ENCODE data around the gene GLIS1. TPM values are rescaled to one million over a fixed set of nuclear protein-coding genes. Genes with fewer than 3 reads are reported as not detected.

The GLIS1 gene
- total RNA-seq, 2 experiments from 2014 or later, result not detected

GRCh38 chr1:53681977-53682685, 56.8 kb downstream of the GLIS1 start:
- peaks cover 29% of the 10 kb centered on the region for H3K27me3 Mint-ChIP-seq
- H3K27ac Mint-ChIP-seq, result no peak overlapping the region
- H3K36me3 Mint-ChIP-seq, result no peaks in the 10 kb centered on the region
- ATAC-seq, result peak; percentile 58
- H3K9me3 Mint-ChIP-seq (ENCODE audit: low read depth), result no peaks in the 10 kb centered on the region
- H3K4me3 Mint-ChIP-seq, result no peak overlapping the region
- CTCF ChIA-PET, result interaction anchor here (0.7 to 1.8 kb wide), 4 partner anchors 11 to 234 kb away, joined by 3 to 7 read pairs (median 4); no protein-coding TSS in a partner anchor
- DNase-seq, result peak; percentile 63
- H3K4me1 Mint-ChIP-seq, result peaks cover 5% of the 10 kb centered on the region

- Mint-ChIP-seq H3K9me3 (ENCODE audit: low read depth) (no peaks in the 10 kb centered on the region), H3K27me3 (peaks cover 29% of the 10 kb centered on the region), H3K4me3 (no peak overlapping the region), H3K27ac (no peak overlapping the region), H3K36me3 (no peaks in the 10 kb centered on the region), H3K4me1 (peaks cover 5% of the 10 kb centered on the region)
- CTCF ChIA-PET, result interaction anchor here (1.0 to 1.8 kb wide), 3 partner anchors 196 to 233 kb away, joined by 3 to 7 read pairs (median 4); no protein-coding TSS in a partner anchor
- DNase-seq, result no peak
- ATAC-seq, result no peak
Measured at GRCh38 chr1:53681351-53681976, 57.5 kb downstream of the GLIS1 start.

- H3K27me3 Mint-ChIP-seq, result peaks cover 25% of the 10 kb centered on the region
- no peak overlapping the region for H3K27ac Mint-ChIP-seq
- DNase-seq, result no peak
- H3K9me3 Mint-ChIP-seq (ENCODE audit: low read depth), result no peaks in the 10 kb centered on the region
- CTCF ChIA-PET, result no interaction called here
- H3K4me1 Mint-ChIP-seq, result peaks cover 5% of the 10 kb centered on the region
- H3K36me3 Mint-ChIP-seq, result no peaks in the 10 kb centered on the region
- ATAC-seq, result no peak
- no peak overlapping the region for H3K4me3 Mint-ChIP-seq
Measured at GRCh38 chr1:53680868-53681267, 58.1 kb downstream of the GLIS1 start.

- Mint-ChIP-seq H3K4me3 (no peak overlapping the region), H3K4me1 (peaks cover 5% of the 10 kb centered on the region), H3K36me3 (no peaks in the 10 kb centered on the region), H3K27ac (no peak overlapping the region), H3K27me3 (peaks cover 17% of the 10 kb centered on the region), H3K9me3 (ENCODE audit: low read depth) (no peaks in the 10 kb centered on the region)
- CTCF ChIA-PET, result no interaction called here
- no peak for ATAC-seq
- DNase-seq, result no peak
Measured at GRCh38 chr1:53678938-53679825, 59.8 kb downstream of the GLIS1 start.

GRCh38 chr1:53678507-53678906, 60.5 kb downstream of the GLIS1 start:
- Mint-ChIP-seq H3K9me3 (ENCODE audit: low read depth) (no peaks in the 10 kb centered on the region), H3K4me1 (peaks cover 5% of the 10 kb centered on the region), H3K27ac (no peak overlapping the region), H3K27me3 (peaks cover 17% of the 10 kb centered on the region), H3K36me3 (no peaks in the 10 kb centered on the region), H3K4me3 (no peak overlapping the region)
- ATAC-seq, result no peak
- CTCF ChIA-PET, result no interaction called here
- no peak for DNase-seq

GRCh38 chr1:53678046-53678445, 60.9 kb downstream of the GLIS1 start:
- Mint-ChIP-seq H3K27ac (no peak overlapping the region), H3K36me3 (no peaks in the 10 kb centered on the region), H3K4me1 (peaks cover 5% of the 10 kb centered on the region), H3K4me3 (no peak overlapping the region), H3K9me3 (ENCODE audit: low read depth) (no peaks in the 10 kb centered on the region), H3K27me3 (peaks cover 17% of the 10 kb centered on the region)
- ATAC-seq (no peak), DNase-seq (no peak)
- CTCF ChIA-PET, result no interaction called here

- H3K9me3 Mint-ChIP-seq (ENCODE audit: low read depth), result no peaks in the 10 kb centered on the region
- H3K4me1 Mint-ChIP-seq, result peaks cover 5% of the 10 kb centered on the region
- CTCF ChIA-PET, result no interaction called here
- peaks cover 13% of the 10 kb centered on the region for H3K27me3 Mint-ChIP-seq
- no peak overlapping the region for H3K27ac Mint-ChIP-seq
- no peak for ATAC-seq
- no peak overlapping the region for H3K4me3 Mint-ChIP-seq
- DNase-seq, result no peak
- no peaks in the 10 kb centered on the region for H3K36me3 Mint-ChIP-seq
Measured at GRCh38 chr1:53677486-53677885, 61.5 kb downstream of the GLIS1 start.

GRCh38 chr1:53672785-53673184, 66.2 kb downstream of the GLIS1 start:
- Mint-ChIP-seq H3K27ac (no peak overlapping the region), H3K4me1 (no peaks in the 10 kb centered on the region), H3K36me3 (no peaks in the 10 kb centered on the region), H3K4me3 (no peak overlapping the region), H3K9me3 (ENCODE audit: low read depth) (no peaks in the 10 kb centered on the region), H3K27me3 (no peaks in the 10 kb centered on the region)
- no peak for ATAC-seq
- CTCF ChIA-PET, result no interaction called here
- no peak for DNase-seq

- H3K27ac Mint-ChIP-seq, result no peak overlapping the region
- H3K4me1 Mint-ChIP-seq, result no peaks in the 10 kb centered on the region
Measured at GRCh38 chr1:53672243-53672642, 66.7 kb downstream of the GLIS1 start.

GRCh38 chr1:53669621-53670191, 69.3 kb downstream of the GLIS1 start:
- H3K36me3 Mint-ChIP-seq, result no peaks in the 10 kb centered on the region
- H3K27me3 Mint-ChIP-seq, result peaks cover 3% of the 10 kb centered on the region
- no peaks in the 10 kb centered on the region for H3K9me3 Mint-ChIP-seq (ENCODE audit: low read depth)
- peaks cover 2% of the 10 kb centered on the region for H3K4me1 Mint-ChIP-seq
- H3K4me3 Mint-ChIP-seq, result no peak overlapping the region
- H3K27ac Mint-ChIP-seq, result no peak overlapping the region
- no peak for ATAC-seq
- CTCF ChIA-PET, result no interaction called here
- DNase-seq, result no peak

More at GRCh38 chr1:53672243-53672642, 66.7 kb downstream of the GLIS1 start:
- no peaks in the 10 kb centered on the region for H3K27me3 Mint-ChIP-seq
- CTCF ChIA-PET, result interaction anchor here (1.4 kb wide), 1 partner anchor 10 kb away, joined by 4 read pairs; no protein-coding TSS in a partner anchor
- DNase-seq (no peak), ATAC-seq (no peak)
- no peaks in the 10 kb centered on the region for H3K9me3 Mint-ChIP-seq (ENCODE audit: low read depth)
- no peak overlapping the region for H3K4me3 Mint-ChIP-seq
- H3K36me3 Mint-ChIP-seq, result no peaks in the 10 kb centered on the region

- H3K4me1 Mint-ChIP-seq, result peaks cover 2% of the 10 kb centered on the region
- no peak for ATAC-seq
- H3K27ac Mint-ChIP-seq, result no peak overlapping the region
- no peak overlapping the region for H3K4me3 Mint-ChIP-seq
- CTCF ChIA-PET, result no interaction called here
- no peaks in the 10 kb centered on the region for H3K9me3 Mint-ChIP-seq (ENCODE audit: low read depth)
- peaks cover 3% of the 10 kb centered on the region for H3K27me3 Mint-ChIP-seq
- DNase-seq, result no peak
- H3K36me3 Mint-ChIP-seq, result no peaks in the 10 kb centered on the region
Measured at GRCh38 chr1:53666566-53666965, 72.4 kb downstream of the GLIS1 start.

GRCh38 chr1:53665996-53666395, 73.0 kb downstream of the GLIS1 start:
- Mint-ChIP-seq H3K4me3 (no peak overlapping the region), H3K4me1 (peaks cover 2% of the 10 kb centered on the region), H3K27me3 (peaks cover 3% of the 10 kb centered on the region), H3K36me3 (no peaks in the 10 kb centered on the region), H3K27ac (no peak overlapping the region), H3K9me3 (ENCODE audit: low read depth) (no peaks in the 10 kb centered on the region)
- CTCF ChIA-PET, result interaction anchor here (1.5 kb wide), 1 partner anchor 182 kb away, joined by 3 read pairs; no protein-coding TSS in a partner anchor
- no peak for ATAC-seq
- DNase-seq, result no peak
